GF-D8 (cell line): ENCODE data around the gene EFCAB11.

Experiments
- DNase-seq: peaks from one replicate; lab custom pipeline; 2025; lab: John Stamatoyannopoulos, UW

EFCAB11 gene

DNA sequence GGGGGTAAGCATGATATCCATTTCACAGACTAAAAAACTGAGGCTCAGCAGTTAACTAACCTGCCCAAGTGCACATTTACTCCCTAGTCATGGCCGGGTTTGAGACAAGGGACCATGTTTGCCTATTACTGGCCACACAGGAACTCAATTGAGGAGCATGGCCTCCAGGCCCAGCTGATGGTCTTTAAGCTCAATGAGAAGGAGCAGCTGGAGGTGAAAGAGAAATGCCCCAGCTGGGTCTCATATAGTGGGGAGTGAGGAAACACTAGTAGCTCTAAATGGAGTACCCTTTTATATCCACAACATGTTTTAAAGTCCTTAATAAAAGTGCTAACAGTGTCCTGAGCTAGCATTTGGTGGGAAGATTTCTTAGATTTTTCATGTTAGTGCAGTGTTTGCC lies 2.8 kb upstream of the EFCAB11 start:
- no peak for DNase-seq

GRCh38 chr14:89956661-89957009 lies 2.1 kb upstream of the EFCAB11 start:
- no peak for DNase-seq

DNA sequence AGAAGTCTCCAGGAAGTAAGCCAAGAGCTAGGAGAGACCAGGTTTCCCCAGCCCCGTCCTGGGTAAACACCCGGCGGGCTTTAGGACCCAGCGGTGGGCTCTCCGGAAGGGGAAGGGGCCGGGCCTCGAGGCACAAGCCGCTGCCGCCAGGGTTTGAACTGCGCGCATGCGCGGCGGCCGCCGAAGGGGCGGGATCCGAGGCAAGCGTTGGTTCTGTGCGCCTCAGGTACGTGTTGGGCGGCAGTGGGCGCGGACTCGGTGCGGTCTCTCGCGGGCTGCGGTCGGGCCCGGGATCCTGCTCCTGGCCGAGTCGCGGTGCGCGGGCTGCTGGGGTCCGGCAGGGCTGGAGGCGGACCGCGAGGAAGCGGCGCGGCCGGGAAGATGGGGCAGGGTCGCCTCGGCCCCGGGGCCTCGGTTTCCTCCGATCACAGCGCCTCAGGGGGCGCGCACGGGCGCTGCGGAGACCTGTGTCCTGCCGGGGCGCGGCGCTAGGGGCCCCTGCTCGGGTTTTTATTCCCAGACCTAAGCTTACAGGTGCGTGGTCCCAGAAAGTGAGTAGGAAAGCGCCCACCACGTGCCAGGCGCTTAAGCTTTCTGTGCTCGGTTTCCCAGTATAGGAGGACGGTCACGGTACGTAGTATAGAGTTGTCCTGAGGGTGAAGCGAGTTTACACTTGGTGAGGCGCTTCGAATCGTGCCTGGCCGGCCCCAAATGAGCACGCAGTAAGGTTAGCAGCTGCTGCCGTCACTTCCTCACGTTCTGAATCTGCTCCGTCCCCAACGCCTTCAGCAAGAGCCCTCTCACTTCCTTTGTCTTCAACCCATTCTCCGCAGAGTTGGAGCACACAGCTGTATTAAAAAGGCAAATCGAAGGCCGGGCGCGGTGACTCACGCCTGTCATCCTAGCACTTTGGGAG lies 1.5 kb upstream of the EFCAB11 start, which contains the start of gene TDP1:
Gene TDP1 (plus strand): TSS at position 183 of the 916 bp plus-strand sequence. CDS start 7,188 bp downstream, outside the sequence.
- DNase-seq: peak; percentile 73

GRCh38 chr14:89955022-89955744 lies 653 bp upstream of the EFCAB11 start:
- no peak for DNase-seq

- no peak for DNase-seq
These were observed 928 bp downstream of the EFCAB11 start for GRCh38 chr14:89953602-89954001.

- DNase-seq: no peak
These were observed 2.0 kb downstream of the EFCAB11 start for GRCh38 chr14:89952576-89952975.

GRCh38 chr14:89947344-89947743 lies 7.2 kb downstream of the EFCAB11 start:
- DNase-seq: no peak

- no peak for DNase-seq
These were observed 12.6 kb downstream of the EFCAB11 start for GRCh38 chr14:89941830-89942377.

- no peak for DNase-seq
These were observed 17.8 kb downstream of the EFCAB11 start for GRCh38 chr14:89936654-89937185.

GRCh38 chr14:89933002-89933401 lies 21.5 kb downstream of the EFCAB11 start:
- DNase-seq: no peak

- no peak for DNase-seq
These were observed 27.2 kb downstream of the EFCAB11 start for GRCh38 chr14:89927186-89927865.

DNA sequence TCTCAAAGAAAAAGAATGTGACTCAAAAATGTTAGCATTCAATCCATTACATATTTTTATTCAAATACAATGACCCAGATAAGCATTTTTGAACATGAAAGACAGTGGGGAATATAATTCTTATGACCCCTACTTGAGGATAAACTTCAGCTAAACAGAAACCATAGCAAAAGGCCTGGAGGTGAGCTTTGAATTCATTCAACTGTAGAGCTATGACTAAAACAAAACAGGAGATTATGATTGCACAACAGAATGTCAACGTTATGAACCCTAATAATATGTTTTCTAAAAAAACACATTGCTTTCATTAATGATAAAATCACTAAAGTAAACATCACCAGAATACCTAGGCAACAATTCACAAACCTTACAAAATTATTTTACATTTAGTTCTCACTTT lies 27.8 kb downstream of the EFCAB11 start:
- no peak for DNase-seq

DNA sequence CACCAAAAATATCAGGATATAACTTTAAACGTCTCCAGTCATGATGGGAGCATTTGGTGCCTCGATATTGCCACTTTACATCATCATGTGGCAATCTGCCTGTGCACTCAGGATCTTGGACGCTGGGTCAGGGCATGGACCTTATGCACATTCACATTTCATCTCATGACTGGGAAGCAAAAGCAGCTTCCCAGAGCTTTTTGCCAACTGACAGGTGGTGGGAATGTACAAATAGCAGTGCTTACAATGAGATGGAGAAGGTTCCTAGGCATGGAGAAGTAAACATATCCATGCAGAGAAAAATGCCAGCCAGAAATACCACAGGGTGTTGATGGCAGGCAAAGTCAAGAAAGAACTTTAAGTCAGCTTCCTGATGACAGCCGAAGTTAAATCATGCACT lies 30.3 kb downstream of the EFCAB11 start:
- DNase-seq: no peak

DNA sequence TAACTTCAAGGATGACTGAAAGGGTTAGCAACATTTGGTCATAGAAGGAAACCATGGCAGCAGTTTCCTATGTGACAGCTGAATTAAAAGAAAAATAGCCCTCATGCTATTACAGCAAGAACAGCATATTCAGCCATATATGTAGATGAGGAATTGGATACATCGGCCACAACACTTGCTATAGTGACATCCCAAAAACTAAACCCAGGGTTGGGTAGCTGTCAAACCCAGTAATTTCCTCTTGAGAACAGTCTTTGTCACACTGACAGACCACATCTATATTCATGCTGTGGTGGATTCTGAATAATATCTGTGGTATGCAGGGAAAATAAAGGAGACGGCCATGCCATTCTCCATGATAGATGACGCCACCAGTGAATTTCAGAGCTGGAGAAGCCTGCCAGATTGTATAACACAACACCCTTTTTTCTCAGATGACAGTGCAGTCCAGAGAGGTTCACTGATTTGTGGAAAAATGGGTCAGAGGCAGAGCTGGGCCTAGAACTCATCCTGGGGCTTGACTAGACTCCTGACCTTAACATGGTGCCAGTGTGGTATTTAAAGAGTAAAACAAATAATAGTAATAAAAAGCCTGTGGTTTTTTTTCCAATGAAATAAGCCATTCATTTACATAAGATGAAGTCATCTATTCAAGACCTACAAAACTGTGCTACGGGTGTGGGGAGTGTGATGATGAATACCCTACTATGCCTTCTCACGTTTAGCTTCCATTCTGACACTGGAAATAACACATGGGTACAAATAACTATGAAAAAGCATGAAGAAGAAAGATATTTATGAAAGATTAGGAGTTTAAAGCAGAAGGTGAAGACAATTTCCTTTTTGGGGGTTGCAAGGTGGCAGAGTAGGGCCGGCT lies 32.3 kb downstream of the EFCAB11 start:
- no peak for DNase-seq

DNA sequence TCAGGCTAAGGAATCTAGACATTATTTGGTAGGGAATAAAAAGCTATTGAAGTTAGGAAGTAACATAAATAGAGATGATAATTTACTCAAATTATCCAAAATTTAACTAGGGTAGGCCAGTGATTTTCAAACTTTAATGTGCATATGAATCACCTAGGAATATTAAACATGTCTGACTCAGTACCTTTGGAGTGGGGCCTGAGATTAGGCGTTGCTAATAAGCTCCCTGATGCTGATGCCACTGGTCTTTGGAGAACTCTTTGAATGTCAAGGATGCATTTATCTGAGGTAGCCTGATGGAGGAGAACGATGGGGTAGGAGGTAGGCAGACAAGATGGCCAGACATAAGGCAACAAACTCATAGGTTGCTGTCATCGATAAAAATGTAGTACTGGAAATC lies 33.2 kb downstream of the EFCAB11 start:
- no peak for DNase-seq

- DNase-seq: no peak
These were observed 34.5 kb downstream of the EFCAB11 start for GRCh38 chr14:89920056-89920455.

GRCh38 chr14:89918721-89919120 lies 35.8 kb downstream of the EFCAB11 start:
- DNase-seq: no peak

DNA sequence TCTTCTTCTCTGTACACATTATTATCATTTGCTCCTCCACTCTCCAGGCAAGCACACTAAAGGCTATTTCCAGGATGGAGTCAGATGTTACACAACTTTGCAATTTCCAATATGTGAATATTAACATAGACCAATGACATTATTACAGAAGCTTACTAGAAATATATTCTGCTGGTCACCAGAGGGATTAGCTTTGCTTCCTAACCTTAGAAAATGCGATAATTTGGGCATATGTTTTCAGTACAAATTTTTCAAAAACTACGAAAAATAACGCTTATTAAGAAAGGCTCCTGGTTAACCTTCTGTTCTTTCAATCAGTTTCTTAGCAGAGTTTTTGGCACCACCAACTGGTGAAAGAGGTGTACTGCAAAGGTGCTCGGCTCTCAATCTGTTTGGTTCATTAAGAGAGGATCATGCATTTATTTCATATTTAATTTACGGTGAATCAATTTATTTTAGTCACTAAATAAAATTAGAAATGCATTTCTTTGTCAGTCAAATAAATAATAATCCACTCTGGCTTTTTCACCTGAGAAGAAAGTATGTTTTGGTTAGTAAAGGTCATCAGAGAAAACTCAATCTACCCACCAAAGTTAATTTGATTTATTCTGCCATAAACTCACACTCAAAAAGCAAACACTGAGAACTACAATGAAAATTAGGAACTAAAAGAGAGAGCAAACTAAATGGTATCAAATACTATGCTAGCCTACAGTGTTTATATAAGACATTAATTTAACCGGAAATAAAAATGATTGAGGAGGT lies 39.2 kb downstream of the EFCAB11 start:
- DNase-seq: no peak

DNA sequence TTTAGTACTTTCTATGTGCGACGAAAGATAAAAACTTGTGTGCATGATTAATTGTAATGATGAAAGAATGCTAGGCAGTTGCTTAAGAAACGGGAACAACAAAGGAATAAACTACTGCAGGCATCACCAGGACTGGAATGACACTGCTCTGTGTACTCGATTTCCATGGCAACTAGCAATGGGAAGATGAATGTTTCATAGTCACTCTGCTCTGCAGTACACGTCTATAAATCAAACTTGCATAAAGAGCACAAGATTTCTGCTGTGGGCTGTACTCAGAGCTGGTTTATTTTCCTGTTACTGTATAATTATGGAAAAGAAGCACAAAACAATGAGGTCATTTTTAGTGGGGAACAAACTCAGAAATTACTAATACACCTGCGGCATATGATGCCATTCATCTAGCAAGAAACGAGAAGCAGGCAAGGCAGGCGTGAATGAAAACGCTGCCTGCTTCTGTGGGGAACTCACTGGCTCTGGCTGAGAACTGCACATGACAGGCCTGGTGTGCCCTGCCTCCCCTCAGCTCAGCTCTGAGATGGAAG lies 41.8 kb downstream of the EFCAB11 start:
- peak; percentile 1 for DNase-seq

DNA sequence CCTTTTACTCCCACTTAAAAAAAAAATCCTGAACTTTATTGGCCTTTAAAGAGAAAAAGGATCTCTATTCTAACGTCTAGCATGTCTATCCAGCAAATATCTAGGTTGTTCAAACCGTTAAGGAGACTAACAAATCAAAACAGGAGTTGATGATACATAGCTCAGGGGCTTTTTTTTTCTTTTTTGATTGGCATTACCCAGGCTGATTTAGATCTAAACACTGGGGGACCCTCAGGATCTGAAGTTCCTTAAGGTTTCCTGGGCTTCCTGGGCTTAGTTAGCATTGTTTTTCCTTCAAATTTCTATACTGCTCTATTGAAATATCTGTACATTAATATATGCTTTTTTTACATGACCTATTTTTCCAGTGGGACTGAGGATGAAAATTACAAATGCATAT lies 42.3 kb downstream of the EFCAB11 start:
- DNase-seq: no peak
